Adrenal gland (tissue), 12 donors: ENCODE data around the gene POLR1A. TPM values are rescaled to one million over a fixed set of nuclear protein-coding genes. Genes with fewer than 3 reads are reported as not detected.
A peak's percentile ranks its signal among the peaks of the same experiment; 100 is the strongest.

ENCODE experiments used
- DNase-seq, 7 donors: peaks; one replicate each; pipeline ENCODE4 v3.0.0-alpha.2; 2019 to 2020
- H3K27ac ChIP-seq, 5 donors: fragments of 200-600 bp; sonication (generic) in 4 of 5; 1 replicate in 3 of 5; 2 replicates in 2 of 5; pipeline versions ENCODE4 v1.5.1 to v1.8.0; 2016 to 2020; ENCODE audit warnings: mild to moderate bottlenecking in 1 of 5
- H3K27me3 ChIP-seq: fragments of 200-600 bp; 2 replicates; pipeline ENCODE4 v1.8.0; 2021
- H3K36me3 ChIP-seq, 2 donors: fragments of 200-600 bp; replicated peaks in 1 of 2; 1 replicate in 1 of 2; 2 replicates in 1 of 2; pipeline versions ENCODE4 v1.5.1 to v1.8.0; 2018 to 2022
- H3K4me1 ChIP-seq, 2 donors: fragments of 200-600 bp; replicated peaks in 1 of 2; 1 replicate in 1 of 2; 2 replicates in 1 of 2; pipeline versions ENCODE4 v1.5.1 to v1.8.0; 2018 to 2021
- H3K4me3 ChIP-seq, 4 donors: fragments of 200-600 bp; sonication (generic) in 3 of 4; one replicate each; pipeline ENCODE4 v1.5.1; 2016 to 2018
- H3K9me3 ChIP-seq, 3 donors: fragments of 200-600 bp; sonication (generic) in 1 of 3; replicated peaks in 1 of 3; 1 replicate in 2 of 3; 2 replicates in 1 of 3; pipeline versions ENCODE4 v1.5.1 to v1.8.0; 2016 to 2021
- POLR2A ChIP-seq, 2 donors: fragments of 450-650 bp; IDR thresholded peaks; one replicate each; pipeline ENCODE4 v1.6.1; 2017; ENCODE audit warnings: antibody characterized with exemption in 2 of 2, mild to moderate bottlenecking in 2 of 2, moderate library complexity in 1 of 2
- WGBS, 4 donors: extraction: QIAGEN DNeasy Blood & Tissue Kit in 2 of 4; methylation state at CpG; one replicate each; pipeline versions ENCODE4 v1.1.5 to v1.1.7; 2013 to 2017; 5-methylcytosine and 5-hydroxymethylcytosine counted together
- intact Hi-C, 2 donors: fragments of 100-400 bp; cut with DNase I; formaldehyde crosslinking; loops; one replicate each; pipeline versions ENCODE4 v1.14.1 to v1.15.0; 2022 to 2023
- polyA plus RNA-seq, 3 donors: library from polyadenylated mRNA; stranded (reverse); fragments of 200-250 nt in 2 of 3; fragments of 350-450 nt in 1 of 3; fragmentation: Illumina TruSeq in 1 of 3; extraction: RNeasy Lipid Tissue Mini Kit (QIAGEN cat#74804) in 1 of 3; gene quantifications; one replicate each; pipeline ENCODE4 v1.2.3, GENCODE V29; 2013 to 2014
- total RNA-seq, 9 donors: library from RNA; depleted of rRNA in 4 of 9; stranded (reverse); fragments of >200 nt in 4 of 9; fragments of 120-200 nt in 1 of 9; fragmentation: NEBNext Ultra II Directional in 1 of 9; extraction: Animal tissue kit (Norgen Biotek cat#: 25700) in 1 of 9; gene quantifications; one replicate each; pipeline versions ENCODE4 v1.1.0 to v1.2.4, GENCODE V29; 2013 to 2023
- TF ChIP-seq, protein P1 (sequence below), 6 experiments: fragments of 450-650 bp in 4 of 6; fragments of 200-600 bp in 2 of 6; sonication (generic) in 1 of 6; IDR thresholded peaks; 1 replicate in 5 of 6; 2 replicates in 1 of 6; pipeline versions ENCODE4 v1.5.1 to v1.8.0; 2016 to 2021; ENCODE audit warnings: antibody characterized with exemption in 6 of 6, mild to moderate bottlenecking in 2 of 6, moderate library complexity in 1 of 6
- donor health status: healthy with polysubstance abuse.
- donor health status: Bipolar disorder and iron deficiency.
- donor health status: DM: yes; HTN: yes; CAD: no.
- donor health status: DM: no; HTN: no; CAD: no.
- donor health status: DM: no; HTN: no; CAD: no.
- donor health status: DM: yes; HTN: yes; CAD: no.

Gene POLR1A
- total and polyA plus RNA-seq, 12 donors: 4.6 to 50.1 (median 26.2) TPM

DNA sequence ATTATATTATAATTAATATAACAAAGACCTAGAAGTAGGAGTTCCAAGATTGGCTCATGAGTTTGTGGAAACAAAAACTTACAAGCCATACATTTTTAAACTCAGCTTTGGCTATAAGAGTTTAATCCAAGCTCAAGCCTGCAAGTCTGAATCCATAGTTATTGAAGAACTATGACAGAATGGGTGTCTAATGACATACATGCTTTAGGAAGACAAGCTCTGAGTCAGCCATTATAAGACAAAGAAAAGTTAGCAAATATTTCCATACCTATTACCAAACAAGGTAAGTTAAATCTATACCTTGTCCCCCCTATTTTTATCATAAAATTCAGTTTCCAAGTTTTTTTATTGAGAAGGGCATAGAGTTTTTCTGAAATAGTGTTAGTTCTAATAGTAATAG lies 95.6 kb downstream of the POLR1A start:
- intact Hi-C loops: no loop called here
- Histone ChIP-seq H3K27me3 (no peaks in the 10 kb centered on the region), H3K9me3 (no peaks in the 10 kb centered on the region), H3K27ac (no peak overlapping the region), H3K4me3 (no peak overlapping the region), H3K36me3 (no peaks in the 10 kb centered on the region), H3K4me1 (no peaks in the 10 kb centered on the region)
- no peak for DNase-seq
- TF ChIP-seq, protein P1, sequence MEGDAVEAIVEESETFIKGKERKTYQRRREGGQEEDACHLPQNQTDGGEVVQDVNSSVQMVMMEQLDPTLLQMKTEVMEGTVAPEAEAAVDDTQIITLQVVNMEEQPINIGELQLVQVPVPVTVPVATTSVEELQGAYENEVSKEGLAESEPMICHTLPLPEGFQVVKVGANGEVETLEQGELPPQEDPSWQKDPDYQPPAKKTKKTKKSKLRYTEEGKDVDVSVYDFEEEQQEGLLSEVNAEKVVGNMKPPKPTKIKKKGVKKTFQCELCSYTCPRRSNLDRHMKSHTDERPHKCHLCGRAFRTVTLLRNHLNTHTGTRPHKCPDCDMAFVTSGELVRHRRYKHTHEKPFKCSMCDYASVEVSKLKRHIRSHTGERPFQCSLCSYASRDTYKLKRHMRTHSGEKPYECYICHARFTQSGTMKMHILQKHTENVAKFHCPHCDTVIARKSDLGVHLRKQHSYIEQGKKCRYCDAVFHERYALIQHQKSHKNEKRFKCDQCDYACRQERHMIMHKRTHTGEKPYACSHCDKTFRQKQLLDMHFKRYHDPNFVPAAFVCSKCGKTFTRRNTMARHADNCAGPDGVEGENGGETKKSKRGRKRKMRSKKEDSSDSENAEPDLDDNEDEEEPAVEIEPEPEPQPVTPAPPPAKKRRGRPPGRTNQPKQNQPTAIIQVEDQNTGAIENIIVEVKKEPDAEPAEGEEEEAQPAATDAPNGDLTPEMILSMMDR (IDR thresholded peaks at IDR 0.05): no peak
- no peak for TF ChIP-seq POLR2A (IDR thresholded peaks at IDR 0.05)

DNA sequence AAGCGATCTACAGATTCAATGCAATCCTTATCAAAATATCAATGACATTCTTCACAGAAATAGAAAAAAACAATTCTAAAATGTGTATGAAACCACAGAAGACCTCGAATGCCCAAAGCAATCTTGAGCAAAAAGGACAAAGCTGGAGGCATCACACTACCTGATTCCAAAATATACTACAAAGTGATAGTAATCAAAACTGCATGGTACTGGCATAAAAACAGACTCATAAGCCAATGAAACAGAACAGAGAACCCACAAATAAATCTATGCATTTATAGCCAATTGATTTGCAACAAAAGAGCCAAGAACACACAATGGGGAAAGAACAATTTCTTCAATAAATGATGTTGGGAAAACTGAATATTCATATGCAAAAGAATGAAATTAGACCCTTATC lies 99.2 kb downstream of the POLR1A start:
- WGBS, 4 donors: 72 to 78% (median 76%) methylated on average over 2 of the region's 2 CpGs
- TF ChIP-seq POLR2A (IDR thresholded peaks at IDR 0.05): no peak
- TF ChIP-seq, protein P1 (IDR thresholded peaks at IDR 0.05): no peak
- intact Hi-C loops: no loop called here

GRCh38 chr2:86003967-86004366 lies 101.7 kb downstream of the POLR1A start:
- Histone ChIP-seq H3K4me1 (peaks cover 7 to 11% of the 10 kb centered on the region in 2 donors), H3K4me3 (no peak overlapping the region), H3K9me3 (no peaks in the 10 kb centered on the region), H3K36me3 (no peaks in the 10 kb centered on the region), H3K27me3 (no peaks in the 10 kb centered on the region), H3K27ac (no peak overlapping the region)
- DNase-seq: peak in 1 of 7 donors; percentile 6
- intact Hi-C loops: no loop called here
- WGBS, 4 donors: 85 to 93% (median 89%) methylated on average over 3 of the region's 3 CpGs
- no peak for TF ChIP-seq POLR2A (IDR thresholded peaks at IDR 0.05)

More for the DNA sequence above, 99.2 kb downstream of the POLR1A start:
- Histone ChIP-seq H3K27ac (no peak overlapping the region), H3K36me3 (no peaks in the 10 kb centered on the region), H3K9me3 (no peaks in the 10 kb centered on the region), H3K27me3 (no peaks in the 10 kb centered on the region), H3K4me1 (no peaks in the 10 kb centered on the region), H3K4me3 (no peak overlapping the region)
- no peak for DNase-seq

DNA sequence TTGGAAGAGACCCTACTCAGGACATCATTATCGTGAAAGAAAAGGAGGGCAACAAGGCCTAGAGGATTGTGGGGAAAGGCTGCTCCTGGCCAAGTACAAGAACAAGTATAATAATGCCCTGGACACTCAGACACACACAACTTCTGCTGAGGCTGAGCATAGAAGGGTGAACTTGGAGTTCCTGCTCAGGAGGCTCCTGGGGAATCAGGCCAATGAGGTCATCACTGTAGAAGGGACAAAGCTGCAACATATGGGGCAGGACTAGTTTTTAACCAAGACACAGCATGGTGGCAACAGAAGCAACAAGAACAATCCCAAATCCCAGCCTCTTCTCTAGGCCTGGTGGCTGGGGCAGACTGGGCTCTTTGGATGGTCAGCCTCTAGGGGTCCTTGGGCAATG lies 102.6 kb downstream of the POLR1A start:
- Histone ChIP-seq H3K4me1 (peaks cover 14 to 19% of the 10 kb centered on the region in 2 donors), H3K27me3 (no peaks in the 10 kb centered on the region), H3K9me3 (no peaks in the 10 kb centered on the region), H3K4me3 (no peak overlapping the region), H3K36me3 (no peaks in the 10 kb centered on the region), H3K27ac (no peak overlapping the region)
- TF ChIP-seq, protein P1 (IDR thresholded peaks at IDR 0.05): no peak
- TF ChIP-seq POLR2A (IDR thresholded peaks at IDR 0.05): no peak
- WGBS, 4 donors: 86 to 97% (median 93%) methylated on average over 1 of the region's 1 CpG
- DNase-seq: no peak
- intact Hi-C loops: no loop called here

DNA sequence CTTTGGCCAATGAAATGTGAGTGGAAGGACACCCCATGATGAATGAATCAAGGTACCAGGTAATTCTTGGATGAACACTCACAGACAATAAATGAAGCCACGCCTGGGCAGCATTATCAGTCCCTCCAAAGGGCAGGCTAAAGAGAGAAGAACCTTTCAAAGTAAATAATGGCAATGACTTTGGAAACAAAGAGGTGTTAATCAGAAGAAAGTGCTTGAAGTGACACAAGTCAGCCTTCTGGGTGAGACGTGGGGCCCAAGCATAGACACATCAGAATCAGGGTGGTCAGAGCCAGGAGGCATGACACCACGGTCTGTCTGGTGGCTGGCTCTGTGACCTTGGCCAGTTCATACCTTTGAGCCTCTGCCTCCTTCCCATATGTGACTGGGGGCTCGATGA lies 103.3 kb downstream of the POLR1A start:
- Histone ChIP-seq H3K27ac (no peak overlapping the region), H3K9me3 (no peaks in the 10 kb centered on the region), H3K4me3 (no peak overlapping the region), H3K36me3 (no peaks in the 10 kb centered on the region), H3K4me1 (peaks cover 21 to 27% of the 10 kb centered on the region in 2 donors), H3K27me3 (no peaks in the 10 kb centered on the region)
- intact Hi-C loops: no loop called here
- DNase-seq: no peak
- no peak for TF ChIP-seq POLR2A (IDR thresholded peaks at IDR 0.05)
- TF ChIP-seq, protein P1 (IDR thresholded peaks at IDR 0.05): no peak
- 78 to 95% (median 92%) methylated on average over 3 to 4 of the region's 4 CpGs for WGBS, 4 donors
